HG03521 (cell line): ENCODE measurements around the gene FOXP1.

ENCODE experiments used
- ATAC-seq: cut with Tn5 transposase; IDR thresholded peaks from one replicate; pipeline ENCODE4 v1.9.1; 2021; ENCODE audit warnings: mild to moderate bottlenecking, moderate library complexity; ENCODE audit not compliant: unreplicated experiment

The FOXP1 gene

GRCh38 chr3:71120012-71120411, 463.5 kb downstream of the FOXP1 start:
- ATAC-seq: no peak

DNA sequence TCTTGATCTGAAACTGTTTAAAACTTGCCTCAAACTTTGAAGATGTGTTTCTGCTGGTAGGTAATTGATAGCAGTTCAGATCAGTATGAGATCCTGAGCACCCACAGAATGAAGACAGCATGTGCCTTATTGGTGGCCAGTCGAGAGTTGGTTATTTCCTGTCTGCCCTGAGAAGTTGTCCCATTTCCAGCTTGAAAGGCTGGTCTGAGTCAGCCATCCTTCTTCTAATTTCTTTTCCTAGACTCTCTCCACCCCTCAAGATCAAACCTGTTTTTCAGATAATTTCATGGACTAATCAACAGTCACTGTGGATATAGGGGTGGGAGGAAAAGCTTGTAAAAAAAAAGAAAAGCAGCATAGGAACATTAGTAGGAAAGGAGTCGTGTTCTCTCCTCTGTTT, 464.4 kb downstream of the FOXP1 start:
- ATAC-seq: no peak

GRCh38 chr3:71118436-71118835, 465.1 kb downstream of the FOXP1 start:
- ATAC-seq: no peak

- ATAC-seq: no peak
Observed at GRCh38 chr3:71117572-71118247, 465.8 kb downstream of the FOXP1 start.

DNA sequence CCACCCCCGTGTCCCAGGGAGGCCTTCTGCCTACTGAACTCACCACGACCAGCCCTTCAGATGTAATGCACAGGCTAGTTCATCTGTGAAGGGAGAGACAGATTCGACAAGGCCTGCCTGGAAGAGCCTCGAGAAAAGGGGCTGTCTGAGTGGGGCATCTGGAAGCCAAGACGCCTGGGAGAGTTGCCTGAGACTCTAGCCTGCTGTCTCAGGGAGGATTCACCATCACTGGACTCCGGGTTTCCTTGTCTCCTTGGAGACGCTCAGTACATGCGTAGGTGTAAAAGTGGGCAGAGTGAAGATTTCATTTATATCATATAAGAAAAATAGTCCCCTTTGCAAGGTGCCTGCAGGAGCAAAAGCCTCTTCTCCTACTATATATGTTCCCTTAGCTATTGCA, 468.9 kb downstream of the FOXP1 start:
- no peak for ATAC-seq

GRCh38 chr3:71112576-71112975, 471.0 kb downstream of the FOXP1 start:
- ATAC-seq: no peak

DNA sequence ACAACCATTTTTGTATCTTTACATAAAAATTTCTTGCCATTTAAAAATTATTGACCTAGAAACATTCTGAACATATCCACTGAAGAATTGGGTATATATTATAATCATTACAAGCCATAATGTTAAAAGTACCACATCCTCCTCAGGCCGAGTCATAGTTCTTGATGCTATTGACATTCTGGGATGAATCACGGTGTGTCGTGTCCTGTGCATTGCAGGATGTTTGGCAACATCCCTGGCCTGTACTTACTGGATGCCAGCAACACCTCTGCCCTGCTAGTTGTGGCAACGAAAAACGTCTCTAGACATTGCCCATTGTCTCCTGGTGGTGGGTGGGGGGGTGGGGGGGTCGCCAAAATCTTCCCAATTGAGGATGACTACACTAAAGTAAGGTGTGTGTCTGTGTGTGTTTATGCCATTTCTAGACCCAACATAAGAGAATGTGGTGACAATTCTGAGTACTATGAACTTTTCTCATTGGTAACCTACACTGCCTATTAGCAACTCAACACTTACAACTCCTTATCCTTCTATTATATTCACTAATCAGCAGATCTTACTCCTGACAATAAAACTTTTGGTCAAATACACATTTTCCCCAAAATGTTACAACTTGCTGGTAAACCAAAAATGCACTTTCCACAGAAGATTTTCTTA, 471.6 kb downstream of the FOXP1 start:
- no peak for ATAC-seq

DNA sequence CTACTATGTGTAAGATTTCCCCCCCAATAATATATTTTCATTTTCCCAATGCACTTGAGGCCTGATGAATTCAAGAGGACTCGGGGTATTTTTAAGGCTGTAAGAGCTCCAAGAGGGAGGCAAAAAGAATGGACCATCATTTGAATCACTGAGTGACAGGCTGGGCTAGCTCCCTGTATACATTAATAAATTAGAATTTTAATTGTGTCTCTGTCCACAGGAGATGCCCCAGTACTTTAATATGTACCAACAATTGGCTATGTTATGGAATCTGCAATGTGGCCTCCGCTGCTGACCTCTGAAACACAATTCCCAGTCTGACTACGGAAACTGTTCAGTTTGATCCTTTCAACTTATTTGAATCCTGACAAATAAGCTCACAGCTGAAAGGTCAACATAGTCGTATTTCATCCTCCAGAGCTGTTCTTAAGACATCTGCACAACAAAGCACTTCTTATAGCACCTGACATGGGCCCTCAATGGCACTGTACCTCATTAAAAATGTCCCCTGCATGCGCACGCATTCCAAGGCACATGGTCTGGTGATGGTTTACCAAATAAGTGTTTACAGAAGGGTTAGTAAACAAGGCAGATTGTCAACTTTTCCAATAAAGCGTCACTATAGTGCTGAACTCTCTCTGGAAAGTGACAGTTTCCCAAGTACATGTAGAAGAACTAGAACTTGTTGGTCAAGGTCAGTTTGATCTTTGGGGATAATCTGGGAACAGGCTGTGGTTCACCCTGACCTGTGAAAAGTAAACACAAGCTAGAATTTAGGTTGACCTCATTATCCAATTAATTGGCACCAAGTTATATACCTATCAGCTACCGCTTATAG, 472.9 kb downstream of the FOXP1 start:
- no peak for ATAC-seq

DNA sequence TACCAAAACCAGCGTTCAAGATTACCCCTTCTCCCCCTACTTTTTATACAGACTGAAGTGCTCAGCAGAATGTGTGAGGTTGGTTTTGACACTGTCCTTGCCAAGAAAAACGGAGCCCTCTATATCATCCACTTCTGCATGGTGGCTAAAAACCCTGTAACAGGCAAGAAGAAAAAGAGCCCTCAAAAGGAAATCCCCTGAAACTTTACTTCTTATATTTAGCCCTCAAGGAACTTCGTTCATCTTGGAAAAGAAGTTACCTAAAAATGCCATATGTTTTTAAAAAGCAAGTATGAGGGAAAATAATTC, 473.6 kb downstream of the FOXP1 start:
- ATAC-seq: no peak

- no peak for ATAC-seq
Observed at GRCh38 chr3:71109241-71109976, 474.1 kb downstream of the FOXP1 start.

- no peak for ATAC-seq
Observed at GRCh38 chr3:71107926-71108325, 475.6 kb downstream of the FOXP1 start.

DNA sequence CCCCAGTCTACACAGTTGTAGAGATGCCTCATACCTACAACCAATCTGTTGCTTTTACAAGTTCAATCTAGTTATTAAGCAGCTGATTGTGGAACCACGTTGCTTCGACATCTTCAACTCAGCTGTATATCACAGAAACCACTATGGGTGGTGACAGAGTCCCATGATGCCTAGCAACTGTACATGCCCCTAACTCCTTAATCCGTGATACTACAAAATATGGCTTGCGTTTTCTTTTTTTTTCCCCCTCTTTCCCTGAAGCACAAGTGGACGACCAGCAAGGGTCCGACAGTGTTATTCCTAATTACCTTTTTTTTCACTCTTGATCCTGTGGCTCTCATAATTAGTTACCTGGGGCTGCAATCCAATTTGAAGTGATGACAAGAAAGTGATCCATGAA, 478.6 kb downstream of the FOXP1 start:
- ATAC-seq: no peak

DNA sequence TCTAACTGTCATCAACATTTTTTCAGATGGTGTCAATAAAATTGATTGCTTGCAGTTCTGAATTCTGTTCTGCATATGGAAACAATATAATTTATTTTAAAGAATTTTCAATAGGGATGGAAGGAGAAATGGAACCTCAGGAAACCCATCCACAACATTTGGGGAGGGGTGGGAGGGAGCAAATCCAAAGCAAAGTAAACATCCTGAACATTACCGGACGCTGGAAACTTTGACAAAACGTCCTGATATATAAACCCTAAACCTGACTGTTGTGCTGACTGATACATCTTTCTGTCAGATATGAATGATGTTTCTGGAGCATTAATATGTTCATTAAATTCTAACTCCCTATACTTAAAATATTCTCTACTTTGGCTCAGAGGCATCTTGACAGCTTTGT, 479.0 kb downstream of the FOXP1 start:
- no peak for ATAC-seq

- no peak for ATAC-seq
Observed at GRCh38 chr3:71104121-71104541, 479.4 kb downstream of the FOXP1 start.

GRCh38 chr3:71103430-71103921, 480.1 kb downstream of the FOXP1 start:
- ATAC-seq: no peak

DNA sequence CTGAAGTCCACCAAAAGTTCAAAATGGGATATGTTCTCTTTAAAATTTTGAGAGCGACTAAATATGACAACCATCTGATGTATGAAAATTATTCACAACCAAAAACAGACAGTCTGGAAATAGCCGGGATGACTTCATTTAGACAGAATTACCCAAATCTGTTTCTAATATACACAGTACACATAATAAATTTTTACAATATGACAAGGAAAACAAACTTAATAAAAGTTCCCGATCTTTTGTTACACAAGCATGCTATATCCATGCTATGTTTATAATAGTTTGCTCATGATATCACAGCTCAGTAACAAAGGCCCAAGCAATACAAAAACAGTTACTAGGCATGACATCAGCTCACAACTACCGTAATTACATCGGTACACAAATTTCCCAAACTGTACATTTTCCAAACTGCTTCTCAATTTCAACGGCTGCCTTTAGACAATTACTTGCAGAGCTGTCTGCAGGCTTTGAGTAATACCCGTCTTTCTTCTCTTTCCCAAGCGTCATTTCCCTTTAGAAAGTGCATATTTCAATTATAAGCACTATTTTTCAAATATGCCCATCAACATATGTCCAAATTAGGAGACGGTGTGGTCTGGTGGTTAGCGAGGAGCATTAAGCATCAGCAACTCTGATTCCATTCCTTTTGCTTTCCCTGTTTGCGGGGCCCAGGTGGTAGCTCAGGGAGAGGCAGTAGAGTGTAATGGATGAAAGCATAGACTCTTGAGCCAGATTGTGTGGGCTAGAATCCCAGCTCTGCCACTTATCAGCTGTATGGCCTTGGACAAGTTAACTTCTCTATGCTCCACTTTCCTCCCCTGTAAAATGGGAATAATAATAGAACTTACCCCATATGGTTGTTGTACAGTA, 481.2 kb downstream of the FOXP1 start:
- ATAC-seq: no peak

DNA sequence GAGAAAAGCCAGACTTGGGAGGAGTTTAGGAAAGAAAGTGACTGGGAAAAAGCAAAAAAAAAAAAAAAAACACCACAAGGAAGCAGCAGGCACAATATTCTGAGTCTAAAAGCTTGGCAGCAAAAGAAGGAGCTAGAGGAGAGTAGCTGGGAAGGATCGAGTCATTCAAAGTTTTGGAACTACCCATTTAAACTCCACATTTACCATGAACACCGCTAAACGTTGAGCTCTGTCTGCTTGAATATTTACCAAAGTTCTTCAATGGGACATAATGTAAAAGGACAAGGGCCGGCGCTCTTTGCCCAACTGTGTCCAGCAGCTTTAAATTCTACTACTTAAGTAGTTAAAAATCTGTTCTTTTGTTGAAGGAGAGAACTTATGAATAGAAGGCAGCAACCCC, 481.9 kb downstream of the FOXP1 start:
- no peak for ATAC-seq

- no peak for ATAC-seq
Observed at GRCh38 chr3:71101014-71101413, 482.5 kb downstream of the FOXP1 start.

DNA sequence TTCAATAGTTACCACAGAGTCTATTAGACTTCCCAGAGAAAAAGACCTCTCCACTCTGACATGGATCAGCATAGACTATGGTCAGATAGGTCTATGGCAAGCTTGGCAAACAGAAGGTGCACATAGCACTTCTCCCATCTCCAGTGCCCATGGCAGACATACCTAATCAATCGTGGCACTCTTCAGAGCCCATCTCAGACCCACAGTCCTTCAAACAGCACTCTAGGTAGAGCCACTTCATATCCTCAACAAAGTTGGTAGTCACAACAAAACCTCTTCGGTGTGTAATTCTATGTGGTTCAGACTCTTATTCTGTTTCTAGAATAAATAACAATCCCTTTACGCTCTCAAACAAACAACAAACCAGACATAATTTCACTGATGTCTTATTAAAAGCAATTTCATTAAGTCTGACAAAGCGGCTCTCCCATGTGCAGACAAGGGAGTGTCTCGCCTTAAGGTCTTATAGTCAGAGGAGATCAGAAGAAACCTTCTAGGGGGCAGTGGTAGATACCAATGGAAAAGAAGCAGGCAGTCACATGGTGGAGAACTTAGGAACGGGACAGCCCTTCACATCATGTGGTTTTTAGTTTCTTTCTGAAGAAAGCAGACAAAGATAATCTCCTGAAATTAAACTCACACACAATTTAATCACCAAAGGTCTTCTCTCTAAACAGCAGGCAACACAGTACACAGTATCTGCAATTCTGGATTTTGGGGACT, 483.4 kb downstream of the FOXP1 start:
- ATAC-seq: no peak

- ATAC-seq: no peak
Observed at GRCh38 chr3:71097557-71097956, 486.0 kb downstream of the FOXP1 start.
